ENCODE measurements around the gene NPHP4.

The NPHP4 gene

GRCh38 chr1:6003568-6004411 is 11.6 kb upstream of the NPHP4 start:
- DNase-seq, result peak; percentile 12

- DNase-seq, result no peak
Observed at GRCh38 chr1:6002714-6003501, 10.7 kb upstream of the NPHP4 start.

- DNase-seq, result no peak
Observed at GRCh38 chr1:6001992-6002576, 9.9 kb upstream of the NPHP4 start.

GRCh38 chr1:6000444-6001288 is 8.4 kb upstream of the NPHP4 start:
- no peak for DNase-seq

- no peak for DNase-seq
Observed at GRCh38 chr1:5999711-6000443, 7.7 kb upstream of the NPHP4 start.

GRCh38 chr1:5998906-5999301 is 6.7 kb upstream of the NPHP4 start:
- DNase-seq, result no peak

- no peak for DNase-seq
Observed at GRCh38 chr1:5998051-5998905, 6.1 kb upstream of the NPHP4 start.

GRCh38 chr1:5997316-5997715 is 5.1 kb upstream of the NPHP4 start:
- no peak for DNase-seq

- DNase-seq, result no peak
Observed at GRCh38 chr1:5996641-5997270, 4.5 kb upstream of the NPHP4 start.

- DNase-seq, result no peak
Observed at GRCh38 chr1:5995871-5996630, 3.8 kb upstream of the NPHP4 start.

- no peak for DNase-seq
Observed at GRCh38 chr1:5994713-5995621, 2.7 kb upstream of the NPHP4 start.

- DNase-seq, result no peak
Observed at GRCh38 chr1:5993556-5994491, 1.6 kb upstream of the NPHP4 start.

GRCh38 chr1:5992814-5993555 is 760 bp upstream of the NPHP4 start:
- no peak for DNase-seq

GRCh38 chr1:5991381-5992025 is 722 bp downstream of the NPHP4 start:
- DNase-seq, result peak; percentile 20

GRCh38 chr1:5990913-5991312 is 1.3 kb downstream of the NPHP4 start:
- DNase-seq, result peak; percentile 7

- DNase-seq, result no peak
Observed at GRCh38 chr1:5989731-5990271, 2.4 kb downstream of the NPHP4 start.
